ENCODE data around the gene ARL4D. TPM values are rescaled to one million over a fixed set of nuclear protein-coding genes. Genes with fewer than 3 reads are reported as not detected.

The ARL4D gene
- total RNA-seq, 1 donor from 2014 or later, result 35.6 TPM

DNA sequence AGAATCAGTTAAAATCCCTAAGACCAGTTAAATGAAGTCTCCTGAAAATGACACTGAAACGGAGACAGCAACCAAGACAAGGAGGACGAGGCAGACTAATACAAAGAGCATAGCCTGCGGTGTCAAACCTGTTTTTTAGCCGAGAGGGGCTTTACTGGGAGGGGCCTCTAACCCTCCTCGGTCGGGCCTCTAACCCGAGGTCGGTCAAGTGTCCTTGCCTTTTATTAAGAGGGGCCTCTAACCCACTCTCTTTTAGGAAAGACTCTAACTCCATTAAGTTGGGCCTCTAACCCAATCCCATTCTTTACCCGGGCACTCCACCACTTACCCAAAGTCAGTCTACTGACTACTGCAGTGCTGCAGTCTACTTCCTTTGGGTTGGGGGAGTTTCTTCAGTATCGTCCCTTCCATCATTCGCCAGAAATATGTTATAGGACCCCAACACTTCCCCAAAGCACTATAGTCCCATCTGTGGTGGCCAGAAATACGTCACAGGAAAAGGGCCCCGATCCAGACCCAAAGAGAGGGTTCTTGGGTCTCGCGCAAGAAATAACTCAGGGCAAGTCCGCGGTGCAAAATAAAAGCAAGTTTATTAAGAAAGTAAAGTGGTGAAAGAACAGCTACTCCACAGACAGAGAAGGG is 39.2 kb upstream of the ARL4D start:
- Histone ChIP-seq H3K9me3 (no peaks in the 10 kb centered on the region), H3K27ac (peak overlapping the region; percentile 87), H3K4me3 (peak overlapping the region; percentile 52 to 57), H3K36me3 (no peaks in the 10 kb centered on the region), H3K27me3 (no peaks in the 10 kb centered on the region), H3K4me1 (no peaks in the 10 kb centered on the region)
- no peak for TF ChIP-seq POLR2A (IDR thresholded peaks at IDR 0.05)
- TF ChIP-seq POLR2AphosphoS5 (IDR thresholded peaks at IDR 0.05; ENCODE audit: insufficient read depth in 1 of 2, low read depth in 1 of 2), result no peak
- TF ChIP-seq, protein P1, sequence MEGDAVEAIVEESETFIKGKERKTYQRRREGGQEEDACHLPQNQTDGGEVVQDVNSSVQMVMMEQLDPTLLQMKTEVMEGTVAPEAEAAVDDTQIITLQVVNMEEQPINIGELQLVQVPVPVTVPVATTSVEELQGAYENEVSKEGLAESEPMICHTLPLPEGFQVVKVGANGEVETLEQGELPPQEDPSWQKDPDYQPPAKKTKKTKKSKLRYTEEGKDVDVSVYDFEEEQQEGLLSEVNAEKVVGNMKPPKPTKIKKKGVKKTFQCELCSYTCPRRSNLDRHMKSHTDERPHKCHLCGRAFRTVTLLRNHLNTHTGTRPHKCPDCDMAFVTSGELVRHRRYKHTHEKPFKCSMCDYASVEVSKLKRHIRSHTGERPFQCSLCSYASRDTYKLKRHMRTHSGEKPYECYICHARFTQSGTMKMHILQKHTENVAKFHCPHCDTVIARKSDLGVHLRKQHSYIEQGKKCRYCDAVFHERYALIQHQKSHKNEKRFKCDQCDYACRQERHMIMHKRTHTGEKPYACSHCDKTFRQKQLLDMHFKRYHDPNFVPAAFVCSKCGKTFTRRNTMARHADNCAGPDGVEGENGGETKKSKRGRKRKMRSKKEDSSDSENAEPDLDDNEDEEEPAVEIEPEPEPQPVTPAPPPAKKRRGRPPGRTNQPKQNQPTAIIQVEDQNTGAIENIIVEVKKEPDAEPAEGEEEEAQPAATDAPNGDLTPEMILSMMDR (IDR thresholded peaks at IDR 0.05), result no peak
- no peak for DNase-seq (ENCODE audit: extremely low spot score in 2 of 2)
- intact Hi-C loops (cut with DNase I), result no loop called here

DNA sequence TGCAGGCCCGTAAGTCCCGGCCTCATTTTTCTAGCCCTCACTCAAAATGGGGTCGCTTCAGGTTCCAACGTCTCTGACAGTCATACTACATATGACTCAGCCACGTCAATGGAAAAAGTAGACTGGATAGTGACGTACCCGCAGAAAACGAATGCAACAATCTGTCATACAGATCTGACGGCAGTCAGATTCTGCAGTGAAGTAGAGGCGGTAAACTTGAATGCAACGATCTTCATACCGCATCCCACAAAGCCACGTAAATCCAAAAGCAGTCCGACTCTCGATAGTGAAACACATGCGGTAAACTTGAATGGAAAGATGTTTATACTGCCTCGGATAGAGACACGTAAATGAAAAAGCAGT is 38.4 kb upstream of the ARL4D start:
- TF ChIP-seq POLR2AphosphoS5 (IDR thresholded peaks at IDR 0.05; ENCODE audit: insufficient read depth in 1 of 2, low read depth in 1 of 2) (peak in 1 of 2 donors; percentile 26), POLR2A (IDR thresholded peaks at IDR 0.05) (peak in 1 of 2 donors; percentile 41)
- TF ChIP-seq, protein P1 (IDR thresholded peaks at IDR 0.05), result no peak
- DNase-seq (ENCODE audit: extremely low spot score in 2 of 2), result peak in 1 of 2 donors; percentile 93
- Histone ChIP-seq H3K36me3 (no peaks in the 10 kb centered on the region), H3K4me3 (peak overlapping the region; percentile 52 to 57), H3K27ac (peak overlapping the region; percentile 87), H3K4me1 (no peaks in the 10 kb centered on the region), H3K27me3 (no peaks in the 10 kb centered on the region), H3K9me3 (no peaks in the 10 kb centered on the region)
- intact Hi-C loops (cut with DNase I), result no loop called here

DNA sequence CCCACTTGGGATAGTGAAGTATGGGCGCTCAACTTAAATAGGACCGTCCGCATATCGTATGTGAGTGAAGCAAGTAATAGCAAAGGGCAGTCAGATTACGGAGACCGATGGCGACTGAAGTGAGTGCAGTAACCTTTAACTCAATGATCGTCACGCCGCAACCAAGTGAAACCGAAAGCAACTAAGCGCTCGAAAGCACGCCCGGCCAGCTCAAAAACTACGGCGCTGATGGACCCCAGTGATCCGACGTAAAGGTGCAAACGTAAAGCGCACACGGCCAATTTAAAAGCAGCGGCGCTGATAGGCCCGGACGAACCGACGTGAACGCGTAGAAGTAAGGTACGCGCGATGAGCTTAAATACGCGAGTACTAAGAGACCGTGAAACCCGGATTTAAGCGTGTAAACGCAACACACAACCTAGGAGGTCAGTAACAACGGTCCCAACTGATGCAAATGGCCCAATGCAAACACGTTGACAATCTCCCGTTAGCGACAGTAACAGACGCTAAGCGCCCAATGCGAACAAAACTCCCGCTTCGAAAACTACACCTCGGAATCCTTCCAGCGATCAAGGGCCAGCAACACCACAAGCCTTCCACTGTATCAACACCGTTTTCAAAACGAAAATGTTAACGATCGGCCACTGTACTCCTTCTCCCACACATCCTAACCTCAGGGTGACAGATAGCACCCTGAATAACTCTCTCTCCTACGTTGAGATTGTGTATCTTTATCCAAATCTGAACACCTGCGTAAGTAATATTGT is 37.9 kb upstream of the ARL4D start:
- TF ChIP-seq POLR2AphosphoS5 (IDR thresholded peaks at IDR 0.05; ENCODE audit: insufficient read depth in 1 of 2, low read depth in 1 of 2), result peak in 1 of 2 donors; percentile 90
- peak in 1 of 2 donors; percentile 97 for TF ChIP-seq POLR2A (IDR thresholded peaks at IDR 0.05)
- TF ChIP-seq, protein P1 (IDR thresholded peaks at IDR 0.05), result peak in 1 of 3 experiments; percentile 7
- H3K36me3 ChIP-seq, result no peaks in the 10 kb centered on the region
- no peaks in the 10 kb centered on the region for H3K27me3 ChIP-seq
- H3K4me1 ChIP-seq, result no peaks in the 10 kb centered on the region
- DNase-seq (ENCODE audit: extremely low spot score in 2 of 2), result peak in 1 of 2 donors; percentile 98
- no peaks in the 10 kb centered on the region for H3K9me3 ChIP-seq
- H3K27ac ChIP-seq, result peak overlapping the region; percentile 87
- intact Hi-C loops (cut with DNase I), result no loop called here
- peak overlapping the region; percentile 52 to 57 for H3K4me3 ChIP-seq

DNA sequence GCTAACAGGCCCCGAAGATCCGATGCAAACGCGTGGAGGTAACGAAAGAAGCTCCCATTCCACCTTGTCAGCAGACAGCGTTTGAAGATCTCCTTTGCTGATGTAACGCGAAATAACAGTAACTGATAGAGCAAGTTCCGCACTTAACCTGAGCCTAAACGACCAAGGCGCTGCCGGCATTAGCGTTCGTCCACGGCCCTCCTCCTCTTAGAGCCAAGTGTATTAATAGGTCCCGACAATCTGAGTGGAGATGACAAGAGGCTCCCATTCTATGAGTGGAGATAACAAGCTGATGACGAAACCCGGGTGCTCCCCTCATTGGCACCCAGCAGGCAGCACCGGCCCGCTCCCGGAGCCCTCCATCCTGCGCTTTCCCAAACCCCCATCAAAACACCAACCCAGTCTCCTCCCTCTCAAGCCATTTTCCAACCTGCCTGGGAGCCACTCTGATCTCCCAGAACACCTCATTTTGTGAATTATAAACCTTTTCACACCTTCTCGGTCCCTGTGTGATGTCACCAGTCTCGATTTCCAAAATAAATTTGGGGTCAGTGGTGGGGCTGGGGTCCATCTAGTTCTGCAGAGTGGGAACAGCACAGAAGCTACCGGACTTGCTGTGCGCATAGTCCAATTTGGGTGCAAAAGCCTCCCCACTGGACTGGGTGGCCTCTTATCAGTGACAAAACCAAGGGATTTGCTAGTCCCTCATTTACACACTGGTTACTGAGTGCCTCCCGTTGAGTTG is 35.4 kb upstream of the ARL4D start:
- Histone ChIP-seq H3K9me3 (no peaks in the 10 kb centered on the region), H3K4me1 (peaks cover 6% of the 10 kb centered on the region), H3K4me3 (no peak overlapping the region), H3K36me3 (no peaks in the 10 kb centered on the region), H3K27me3 (no peaks in the 10 kb centered on the region), H3K27ac (no peak overlapping the region)
- TF ChIP-seq, protein P1 (IDR thresholded peaks at IDR 0.05), result no peak
- no peak for TF ChIP-seq POLR2AphosphoS5 (IDR thresholded peaks at IDR 0.05; ENCODE audit: insufficient read depth in 1 of 2, low read depth in 1 of 2)
- intact Hi-C loops (cut with DNase I), result no loop called here
- no peak for DNase-seq (ENCODE audit: extremely low spot score in 2 of 2)
